B cell (primary cell): ENCODE results near the gene EFR3B. TPM values are rescaled to one million over a fixed set of nuclear protein-coding genes. Genes with fewer than 3 reads are reported as not detected.

Experiments
- ATAC-seq: fragments of 200-7000 bp; cut with Tn5 transposase; one replicate; pipeline ENCODE4 v1.10.0; 2021; ENCODE audit warnings: low read depth, mild to moderate bottlenecking, moderate number of reproducible peaks, moderate library complexity
- CTCF ChIA-PET: fragments of 350-600 bp; sonication (Branson Sonifier 250); formaldehyde crosslinking; loops from one replicate; lab custom pipeline; 2021; ENCODE audit warnings: antibody characterized with exemption, inconsistent platforms; lab: Charles Lee
- POLR2A ChIA-PET: fragments of 350-600 bp; sonication (Branson Sonifier 250); formaldehyde crosslinking; loops from one replicate; lab custom pipeline; 2021; ENCODE audit warnings: antibody characterized with exemption; lab: Charles Lee
- DNase-seq: peaks from one replicate; pipeline ENCODE4 v3.0.0; 2013
- H2AFZ ChIP-seq: 2 replicates; pipeline ENCODE4 v1.6.1; 2012; ENCODE audit warnings: mild to moderate bottlenecking, low read depth, low read length; ENCODE audit not compliant: insufficient read depth, poor library complexity, severe bottlenecking
- H3K27ac ChIP-seq, 2 donors: 1 replicate in 1 of 2; 2 replicates in 1 of 2; pipeline ENCODE4 v1.5.1; 2012 to 2013; ENCODE audit warnings: low read length in 2 of 2, mild to moderate bottlenecking in 2 of 2, moderate library complexity in 1 of 2
- H3K27me3 ChIP-seq, 4 experiments: fragments of 200-600 bp in 1 of 4; sonication (generic) in 1 of 4; replicated peaks in 1 of 4; 1 replicate in 2 of 4; 2 replicates in 2 of 4; pipeline versions ENCODE4 v1.6.1 to v1.7.0; 2013 to 2016; ENCODE audit warnings: low read length in 3 of 4, mild to moderate bottlenecking in 2 of 4, mixed read lengths in 1 of 4, moderate library complexity in 1 of 4; ENCODE audit not compliant: insufficient read depth in 4 of 4, control insufficient read depth in 3 of 4; ENCODE audit errors: control extremely low read depth in 1 of 4
- H3K36me3 ChIP-seq, 2 experiments: replicated peaks in 1 of 2; 1 replicate in 1 of 2; 2 replicates in 1 of 2; pipeline versions ENCODE4 v1.6.1 to v1.7.1; 2013; ENCODE audit warnings: low read length in 1 of 2; ENCODE audit not compliant: insufficient read depth in 2 of 2, control insufficient read depth in 1 of 2; ENCODE audit errors: control extremely low read depth in 1 of 2, extremely low read depth in 1 of 2
- H3K4me1 ChIP-seq, 2 donors: fragments of 200-600 bp in 1 of 2; sonication (generic) in 1 of 2; 1 replicate in 1 of 2; 2 replicates in 1 of 2; pipeline versions ENCODE4 v1.5.1 to v1.6.1; 2013 to 2017; ENCODE audit warnings: low read length in 2 of 2; ENCODE audit not compliant: control insufficient read depth in 2 of 2, insufficient read depth in 2 of 2
- H3K4me2 ChIP-seq: replicated peaks from 2 replicates; pipeline ENCODE3; 2012; ENCODE audit warnings: mild to moderate bottlenecking, low read depth, low read length; ENCODE audit not compliant: poor library complexity, severe bottlenecking
- H3K4me3 ChIP-seq, 5 experiments: fragments of 200-600 bp in 1 of 5; sonication (generic) in 1 of 5; 1 replicate in 3 of 5; 2 replicates in 2 of 5; pipeline versions ENCODE4 v1.5.1 to v1.7.0; 2011 to 2016; ENCODE audit warnings: low read length in 4 of 5, mild to moderate bottlenecking in 4 of 5, low read depth in 2 of 5, control low read depth in 1 of 5, moderate library complexity in 1 of 5; ENCODE audit not compliant: insufficient read depth in 1 of 5; ENCODE audit errors: control extremely low read depth in 1 of 5, extremely low read depth in 1 of 5
- H3K79me2 ChIP-seq: fragments of 200-600 bp; sonication (generic); one replicate; pipeline ENCODE4 v1.6.0; 2016; ENCODE audit warnings: low read length; ENCODE audit not compliant: control insufficient read depth, insufficient read depth
- H3K9ac ChIP-seq: fragments of 200-600 bp; sonication (generic); 2 replicates; pipeline ENCODE4 v1.6.1; 2017; ENCODE audit warnings: mild to moderate bottlenecking, low read length, moderate library complexity
- H3K9me3 ChIP-seq, 3 donors: one replicate each; pipeline versions ENCODE4 v1.6.1 to v1.7.1; 2013; ENCODE audit warnings: low read length in 2 of 3; ENCODE audit not compliant: control insufficient read depth in 2 of 3, insufficient read depth in 1 of 3; ENCODE audit errors: control extremely low read depth in 1 of 3
- H4K20me1 ChIP-seq: 2 replicates; pipeline ENCODE4 v1.6.0; 2012; ENCODE audit warnings: mild to moderate bottlenecking, low read length; ENCODE audit not compliant: insufficient read depth, control insufficient read depth, poor library complexity, severe bottlenecking
- H3K27ac Mint-ChIP-seq: one replicate; pipeline ENCODE4 v1.8.0; 2021; ENCODE audit warnings: mixed read lengths
- H3K27me3 Mint-ChIP-seq: one replicate; pipeline ENCODE4 v1.8.0; 2021; ENCODE audit warnings: mixed read lengths
- H3K4me1 Mint-ChIP-seq: one replicate; pipeline ENCODE4 v1.8.0; 2021; ENCODE audit warnings: mixed read lengths
- H3K4me3 Mint-ChIP-seq: one replicate; pipeline ENCODE4 v1.8.0; 2021; ENCODE audit warnings: mixed read lengths
- H3K9me3 Mint-ChIP-seq: one replicate; pipeline ENCODE4 v1.8.0; 2022; ENCODE audit warnings: mixed read lengths; ENCODE audit not compliant: insufficient read depth
- EZH2 ChIP-seq: IDR thresholded peaks from 2 replicates; pipeline ENCODE4 v1.6.1; 2012; ENCODE audit warnings: borderline replicate concordance, low read depth, mild to moderate bottlenecking, moderate library complexity, low read length; ENCODE audit not compliant: insufficient read depth, poor library complexity, severe bottlenecking
- WGBS: methylation state at CpG from one replicate; pipeline ENCODE4 v1.1.5; 2013; ENCODE audit warnings: missing lambda C conversion rate; ENCODE audit not compliant: insufficient coverage; 5-methylcytosine and 5-hydroxymethylcytosine counted together
- intact Hi-C: fragments of 100-400 bp; cut with micrococcal nuclease; formaldehyde crosslinking; loops from one replicate; pipeline ENCODE4 v1.10.0; 2022
- polyA plus RNA-seq: library from polyadenylated mRNA; depleted of rRNA; stranded (reverse); fragments of >200 nt; gene quantifications from 2 replicates; pipeline ENCODE4 v1.2.3, GENCODE V29; 2012
- total RNA-seq, 2 donors: library from RNA; stranded (reverse); fragments of 120-200 nt in 1 of 2; gene quantifications; 1 replicate in 1 of 2; 2 replicates in 1 of 2; pipeline versions ENCODE4 v1.2.3 to v1.2.4, GENCODE V29; 2013 to 2022
- TF ChIP-seq, protein P1 (sequence below): fragments of 200-600 bp; IDR thresholded peaks from one replicate; pipeline ENCODE4 v1.8.0; 2022; ENCODE audit warnings: antibody characterized with exemption, mild to moderate bottlenecking

Gene EFR3B
- total and polyA plus RNA-seq, 2 donors (not counting 1 experiment from before 2014, with no cell fraction given): 0.15 TPM; not detected in 1

GRCh38 chr2:25201794-25202193 lies 159.9 kb downstream of the EFR3B start:
- Histone ChIP-seq H3K9ac (no peak overlapping the region), H3K27me3 (peaks cover 0 to 6% (median 1%) of the 10 kb centered on the region in 4 experiments), H2AFZ (no peak overlapping the region), H3K4me2 (no peak overlapping the region), H3K4me1 (peaks cover 23 to 32% of the 10 kb centered on the region in 2 donors), H3K9me3 (peaks cover 0 to 3% (median 0%) of the 10 kb centered on the region in 3 donors), H3K36me3 (no peaks in the 10 kb centered on the region), H3K79me2 (no peaks in the 10 kb centered on the region), H3K27ac (no peak overlapping the region), H4K20me1 (no peaks in the 10 kb centered on the region), H3K4me3 (no peak overlapping the region)
- 94% methylated on average over 6 of the region's 7 CpGs for WGBS
- H3K4me3 Mint-ChIP-seq: no peak overlapping the region
- TF ChIP-seq, protein P1, sequence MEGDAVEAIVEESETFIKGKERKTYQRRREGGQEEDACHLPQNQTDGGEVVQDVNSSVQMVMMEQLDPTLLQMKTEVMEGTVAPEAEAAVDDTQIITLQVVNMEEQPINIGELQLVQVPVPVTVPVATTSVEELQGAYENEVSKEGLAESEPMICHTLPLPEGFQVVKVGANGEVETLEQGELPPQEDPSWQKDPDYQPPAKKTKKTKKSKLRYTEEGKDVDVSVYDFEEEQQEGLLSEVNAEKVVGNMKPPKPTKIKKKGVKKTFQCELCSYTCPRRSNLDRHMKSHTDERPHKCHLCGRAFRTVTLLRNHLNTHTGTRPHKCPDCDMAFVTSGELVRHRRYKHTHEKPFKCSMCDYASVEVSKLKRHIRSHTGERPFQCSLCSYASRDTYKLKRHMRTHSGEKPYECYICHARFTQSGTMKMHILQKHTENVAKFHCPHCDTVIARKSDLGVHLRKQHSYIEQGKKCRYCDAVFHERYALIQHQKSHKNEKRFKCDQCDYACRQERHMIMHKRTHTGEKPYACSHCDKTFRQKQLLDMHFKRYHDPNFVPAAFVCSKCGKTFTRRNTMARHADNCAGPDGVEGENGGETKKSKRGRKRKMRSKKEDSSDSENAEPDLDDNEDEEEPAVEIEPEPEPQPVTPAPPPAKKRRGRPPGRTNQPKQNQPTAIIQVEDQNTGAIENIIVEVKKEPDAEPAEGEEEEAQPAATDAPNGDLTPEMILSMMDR: no peak
- DNase-seq (no peak), ATAC-seq (no peak)
- POLR2A ChIA-PET: no interaction called here
- no peak overlapping the region for H3K27ac Mint-ChIP-seq
- peaks cover 26% of the 10 kb centered on the region for H3K4me1 Mint-ChIP-seq
- intact Hi-C loops: no loop called here
- H3K27me3 Mint-ChIP-seq: no peaks in the 10 kb centered on the region
- CTCF ChIA-PET: no interaction called here
- no peaks in the 10 kb centered on the region for H3K9me3 Mint-ChIP-seq

DNA sequence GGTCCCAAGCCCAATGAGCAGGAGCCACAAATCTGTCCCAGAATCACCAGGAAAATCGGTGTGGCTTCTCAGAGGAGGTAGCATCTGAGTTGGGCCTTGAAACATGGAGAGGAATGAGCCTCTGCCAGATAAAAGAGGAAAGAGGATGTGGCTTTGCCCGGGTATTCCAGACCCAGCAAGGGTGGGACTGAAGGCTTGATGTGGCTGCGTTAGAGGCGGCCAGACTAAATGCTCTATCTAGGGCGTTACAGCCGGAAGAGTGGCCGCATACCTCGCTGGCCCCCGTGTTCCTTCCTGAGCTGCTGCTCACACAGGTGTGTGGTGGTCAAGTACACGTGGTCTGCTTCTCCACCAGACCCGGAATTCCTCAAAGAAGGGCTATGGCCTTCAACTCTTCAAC lies 160.4 kb downstream of the EFR3B start:
- WGBS: 42% methylated on average over 9 of the region's 11 CpGs
- Histone ChIP-seq H3K27me3 (peaks cover 0 to 6% (median 1%) of the 10 kb centered on the region in 4 experiments), H3K36me3 (no peaks in the 10 kb centered on the region), H3K9ac (no peak overlapping the region), H3K4me2 (no peak overlapping the region), H3K4me3 (no peak overlapping the region), H3K9me3 (peaks cover 0 to 3% (median 0%) of the 10 kb centered on the region in 3 donors), H4K20me1 (no peaks in the 10 kb centered on the region), H2AFZ (no peak overlapping the region), H3K27ac (no peak overlapping the region), H3K79me2 (no peaks in the 10 kb centered on the region), H3K4me1 (peaks cover 28 to 36% of the 10 kb centered on the region in 2 donors)
- intact Hi-C loops: no loop called here
- POLR2A ChIA-PET: no interaction called here
- DNase-seq: no peak
- no peak overlapping the region for H3K4me3 Mint-ChIP-seq
- TF ChIP-seq EZH2: no peak
- TF ChIP-seq, protein P1: no peak
- H3K9me3 Mint-ChIP-seq: no peaks in the 10 kb centered on the region
- H3K27ac Mint-ChIP-seq: no peak overlapping the region
- H3K27me3 Mint-ChIP-seq: no peaks in the 10 kb centered on the region
- CTCF ChIA-PET: no interaction called here
- H3K4me1 Mint-ChIP-seq: peaks cover 30% of the 10 kb centered on the region
- no peak for ATAC-seq
